HepG2 (cell line): ENCODE measurements around the gene TBX6. TPM values are rescaled to one million over a fixed set of nuclear protein-coding genes. Genes with fewer than 3 reads are reported as not detected.

ENCODE experiments used
- CENPX ChIP-seq: sonication (generic); formaldehyde crosslinking; IDR thresholded peaks from 2 replicates; pipeline ENCODE4 v1.9.0; 2021; ENCODE audit warnings: mild to moderate bottlenecking, missing genetic modification reagents, moderate library complexity
- DNMT1 ChIP-seq: sonication (generic); formaldehyde crosslinking; IDR thresholded peaks from 2 replicates; pipeline ENCODE4 v1.5.1; 2020; ENCODE audit warnings: mild to moderate bottlenecking, missing genetic modification reagents
- JUND ChIP-seq: sonication (generic); formaldehyde crosslinking; IDR thresholded peaks from 2 replicates; pipeline ENCODE4 v1.8.0; 2022; ENCODE audit warnings: mild to moderate bottlenecking, missing genetic modification reagents
- KLF12 ChIP-seq: sonication (generic); formaldehyde crosslinking; IDR thresholded peaks from 2 replicates; pipeline ENCODE4 v1.4.0; 2020; ENCODE audit warnings: missing genetic modification reagents, borderline replicate concordance
- KLF13 ChIP-seq: sonication (generic); formaldehyde crosslinking; IDR thresholded peaks from 2 replicates; pipeline ENCODE4 v1.4.0; 2020; ENCODE audit warnings: mild to moderate bottlenecking, missing genetic modification reagents
- NCOA1 ChIP-seq: sonication (generic); formaldehyde crosslinking; IDR thresholded peaks from 2 replicates; pipeline ENCODE4 v1.9.0; 2021; ENCODE audit warnings: missing genetic modification reagents
- NFIB ChIP-seq: sonication (generic); formaldehyde crosslinking; IDR thresholded peaks from 2 replicates; pipeline ENCODE4 v1.9.0; 2021; ENCODE audit warnings: missing genetic modification reagents, mild to moderate bottlenecking, borderline replicate concordance
- NFIC ChIP-seq: IDR thresholded peaks from 2 replicates; pipeline ENCODE4 v1.6.1; 2012; ENCODE audit warnings: mild to moderate bottlenecking, low read length, inconsistent platforms
- PAWR ChIP-seq: sonication (generic); formaldehyde crosslinking; IDR thresholded peaks from 2 replicates; pipeline ENCODE4 v1.4.0; 2020; ENCODE audit warnings: missing genetic modification reagents, mild to moderate bottlenecking, borderline replicate concordance
- PHF20 ChIP-seq: sonication (generic); formaldehyde crosslinking; IDR thresholded peaks from 2 replicates; pipeline ENCODE4 v1.5.0; 2020; ENCODE audit warnings: mild to moderate bottlenecking, missing genetic modification reagents
- REL ChIP-seq: sonication (generic); formaldehyde crosslinking; conservative IDR thresholded peaks from 2 replicates; pipeline ENCODE4 v1.8.0; 2022; ENCODE audit warnings: mild to moderate bottlenecking, missing genetic modification reagents, moderate library complexity
- STAG1 ChIP-seq: sonication (generic); formaldehyde crosslinking; IDR thresholded peaks from 2 replicates; pipeline ENCODE4 v1.4.0; 2020; ENCODE audit warnings: missing genetic modification reagents
- THAP11 ChIP-seq: IDR thresholded peaks from 2 replicates; pipeline ENCODE4 v1.6.1; 2016; ENCODE audit warnings: missing biosample characterization, missing genetic modification reagents
- XBP1 ChIP-seq: sonication (generic); formaldehyde crosslinking; IDR thresholded peaks from 2 replicates; pipeline ENCODE4 v1.5.0; 2020; ENCODE audit warnings: missing genetic modification reagents
- ZFP36 ChIP-seq: fragments of 150-350 bp; IDR thresholded peaks from 2 replicates; pipeline ENCODE4 v1.6.1; 2018; ENCODE audit warnings: borderline replicate concordance, low read length, low read depth; ENCODE audit not compliant: partially characterized antibody
- ZNF382 ChIP-seq: sonication (generic); formaldehyde crosslinking; IDR thresholded peaks from 2 replicates; pipeline ENCODE4 v1.5.0; 2020; ENCODE audit warnings: missing genetic modification reagents, mild to moderate bottlenecking, borderline replicate concordance
- ZNF552 ChIP-seq: sonication (generic); formaldehyde crosslinking; IDR thresholded peaks from 2 replicates; pipeline ENCODE4 v1.9.0; 2022; ENCODE audit warnings: missing genetic modification reagents, mild to moderate bottlenecking, borderline replicate concordance
- ZNF605 ChIP-seq: sonication (generic); formaldehyde crosslinking; IDR thresholded peaks from 2 replicates; pipeline ENCODE4 v1.8.0; 2022; ENCODE audit warnings: mild to moderate bottlenecking, missing genetic modification reagents
- ZNF644 ChIP-seq: IDR thresholded peaks from 2 replicates; pipeline ENCODE4 v1.6.1; 2016; ENCODE audit warnings: low read depth
- ZNF652 ChIP-seq: IDR thresholded peaks from 2 replicates; pipeline ENCODE4 v1.6.1; 2016; ENCODE audit warnings: low read depth, borderline replicate concordance
- ZNF672 ChIP-seq: sonication (generic); formaldehyde crosslinking; IDR thresholded peaks from 2 replicates; pipeline ENCODE4 v1.8.1; 2022; ENCODE audit warnings: missing genetic modification reagents
- ZNF749 ChIP-seq: sonication (generic); formaldehyde crosslinking; IDR thresholded peaks from 2 replicates; pipeline ENCODE4 v1.8.0; 2022; ENCODE audit warnings: mild to moderate bottlenecking, missing genetic modification reagents, moderate library complexity, borderline replicate concordance
- ZNF83 ChIP-seq: sonication (generic); formaldehyde crosslinking; IDR thresholded peaks from 2 replicates; pipeline ENCODE4 v1.4.0; 2020; ENCODE audit warnings: missing genetic modification reagents, mild to moderate bottlenecking, borderline replicate concordance
- ZNF879 ChIP-seq: sonication (generic); formaldehyde crosslinking; IDR thresholded peaks from 2 replicates; pipeline ENCODE4 v1.8.1; 2023; ENCODE audit warnings: missing genetic modification reagents
- ZZZ3 ChIP-seq: sonication (generic); formaldehyde crosslinking; IDR thresholded peaks from 2 replicates; pipeline ENCODE4 v1.4.0; 2020; ENCODE audit warnings: missing genetic modification reagents, mild to moderate bottlenecking, borderline replicate concordance
- polyA plus RNA-seq, 8 experiments: library from polyadenylated mRNA; depleted of rRNA in 3 of 8; stranded (reverse) in 7 of 8; unstranded in 1 of 8; fragments of >200 nt; fragmentation: Illumina TruSeq in 4 of 8; extraction: Trizol in 4 of 8; gene quantifications; 2 replicates each; pipeline versions ENCODE4 v1.2.1 to v1.2.3, GENCODE V29; 2011 to 2016; ENCODE audit warnings: low read depth in 4 of 8, missing spikeins in 1 of 8, mixed read lengths in 1 of 8; ENCODE audit not compliant: insufficient read depth in 1 of 8
- total RNA-seq, 5 experiments: library from RNA; depleted of rRNA; stranded (reverse); fragments of >200 nt; fragmentation: Illumina TruSeq; extraction: Trizol; gene quantifications; 2 replicates each; pipeline ENCODE4 v1.2.3, GENCODE V29; 2016; ENCODE audit warnings: low read depth in 1 of 5
- TF ChIP-seq, protein P1 (sequence below): IDR thresholded peaks from 2 replicates; pipeline ENCODE4 v1.6.1; 2012; ENCODE audit warnings: inconsistent platforms
- TF ChIP-seq, protein P2 (sequence below): sonication (generic); formaldehyde crosslinking; IDR thresholded peaks from 2 replicates; pipeline ENCODE4 v1.5.0; 2020; ENCODE audit warnings: missing genetic modification reagents
- TF ChIP-seq, protein P3 (sequence below): sonication (generic); formaldehyde crosslinking; IDR thresholded peaks from 2 replicates; pipeline ENCODE4 v1.4.0; 2020; ENCODE audit warnings: missing genetic modification reagents

The TBX6 gene
- total and polyA plus RNA-seq, 2 of the 13 experiments (the other 11 are each of a cell fraction or from before 2014, with no cell fraction given) = 0.24 to 0.42 TPM

DNA sequence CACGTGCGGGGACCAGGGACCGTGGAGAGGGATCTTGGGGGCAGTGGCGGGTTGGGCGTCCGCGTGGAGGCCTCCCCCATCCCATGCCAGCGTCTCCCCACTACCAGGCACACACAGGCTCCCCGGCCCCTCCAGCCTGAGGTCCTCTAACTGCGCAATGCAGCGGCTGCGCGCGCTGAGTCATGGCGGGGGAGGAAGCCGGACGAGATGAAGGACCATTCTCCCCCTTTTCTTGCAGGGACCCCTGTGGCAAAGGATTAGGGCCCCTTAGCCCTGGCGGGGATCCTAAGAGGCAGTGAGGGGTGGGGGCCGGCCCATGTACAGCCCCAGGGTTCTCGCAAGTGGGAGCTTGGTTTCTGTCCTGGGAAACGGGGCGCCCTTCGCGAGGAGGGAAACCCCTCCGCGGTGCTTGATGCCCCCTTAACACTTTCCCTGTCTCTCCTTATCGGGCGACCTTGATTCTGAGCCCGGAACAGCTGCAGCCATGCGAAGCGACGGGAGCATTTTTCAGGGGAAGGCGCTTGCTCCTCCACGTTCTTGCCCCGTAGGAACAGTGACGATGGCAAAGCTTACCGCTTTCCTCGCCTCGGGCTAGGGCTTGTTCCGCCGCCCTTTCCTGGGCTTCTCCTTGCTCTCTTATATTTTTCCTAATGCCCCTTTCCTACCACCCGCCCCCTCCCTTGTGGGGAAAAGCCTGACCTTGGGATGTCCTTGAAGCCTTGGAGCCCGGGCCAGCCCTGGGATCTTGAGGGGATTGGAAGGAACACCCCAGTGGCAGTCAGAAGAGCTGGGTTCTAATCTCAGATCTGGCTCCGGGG, 25.6 kb downstream of the TBX6 start (continued):
- no peak for TF ChIP-seq ZZZ3 (CRISPR knock-in tag)
- TF ChIP-seq JUND = 0 out of 2 replicates have a peak, but pooled peaks have one; percentile 42
- no peak for TF ChIP-seq NCOA1 (CRISPR knock-in tag)
- no peak for TF ChIP-seq ZNF879 (CRISPR knock-in tag)
- no peak for TF ChIP-seq ZNF652 (CRISPR knock-in tag)
- no peak for TF ChIP-seq NFIB (CRISPR knock-in tag)
- TF ChIP-seq, protein P1, sequence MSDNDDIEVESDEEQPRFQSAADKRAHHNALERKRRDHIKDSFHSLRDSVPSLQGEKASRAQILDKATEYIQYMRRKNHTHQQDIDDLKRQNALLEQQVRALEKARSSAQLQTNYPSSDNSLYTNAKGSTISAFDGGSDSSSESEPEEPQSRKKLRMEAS = no peak
- TF ChIP-seq ZNF382 = no peak
- no peak; the same call in 1 of the 2 replicates for TF ChIP-seq NFIC
- TF ChIP-seq, protein P2, sequence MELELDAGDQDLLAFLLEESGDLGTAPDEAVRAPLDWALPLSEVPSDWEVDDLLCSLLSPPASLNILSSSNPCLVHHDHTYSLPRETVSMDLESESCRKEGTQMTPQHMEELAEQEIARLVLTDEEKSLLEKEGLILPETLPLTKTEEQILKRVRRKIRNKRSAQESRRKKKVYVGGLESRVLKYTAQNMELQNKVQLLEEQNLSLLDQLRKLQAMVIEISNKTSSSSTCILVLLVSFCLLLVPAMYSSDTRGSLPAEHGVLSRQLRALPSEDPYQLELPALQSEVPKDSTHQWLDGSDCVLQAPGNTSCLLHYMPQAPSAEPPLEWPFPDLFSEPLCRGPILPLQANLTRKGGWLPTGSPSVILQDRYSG (CRISPR knock-in tag) = no peak
- no peak for TF ChIP-seq ZNF672
- no peak for TF ChIP-seq REL (CRISPR knock-in tag)
- TF ChIP-seq PHF20 (CRISPR knock-in tag) = no peak
- no peak for TF ChIP-seq CENPX
- TF ChIP-seq ZNF605 (CRISPR knock-in tag) = no peak
- TF ChIP-seq STAG1 (CRISPR knock-in tag) = no peak
- TF ChIP-seq KLF12 (CRISPR knock-in tag) = no peak
- no peak for TF ChIP-seq THAP11 (CRISPR knock-in tag)
- no peak for TF ChIP-seq DNMT1
- TF ChIP-seq ZNF644 (CRISPR knock-in tag) = no peak
- TF ChIP-seq, protein P3, sequence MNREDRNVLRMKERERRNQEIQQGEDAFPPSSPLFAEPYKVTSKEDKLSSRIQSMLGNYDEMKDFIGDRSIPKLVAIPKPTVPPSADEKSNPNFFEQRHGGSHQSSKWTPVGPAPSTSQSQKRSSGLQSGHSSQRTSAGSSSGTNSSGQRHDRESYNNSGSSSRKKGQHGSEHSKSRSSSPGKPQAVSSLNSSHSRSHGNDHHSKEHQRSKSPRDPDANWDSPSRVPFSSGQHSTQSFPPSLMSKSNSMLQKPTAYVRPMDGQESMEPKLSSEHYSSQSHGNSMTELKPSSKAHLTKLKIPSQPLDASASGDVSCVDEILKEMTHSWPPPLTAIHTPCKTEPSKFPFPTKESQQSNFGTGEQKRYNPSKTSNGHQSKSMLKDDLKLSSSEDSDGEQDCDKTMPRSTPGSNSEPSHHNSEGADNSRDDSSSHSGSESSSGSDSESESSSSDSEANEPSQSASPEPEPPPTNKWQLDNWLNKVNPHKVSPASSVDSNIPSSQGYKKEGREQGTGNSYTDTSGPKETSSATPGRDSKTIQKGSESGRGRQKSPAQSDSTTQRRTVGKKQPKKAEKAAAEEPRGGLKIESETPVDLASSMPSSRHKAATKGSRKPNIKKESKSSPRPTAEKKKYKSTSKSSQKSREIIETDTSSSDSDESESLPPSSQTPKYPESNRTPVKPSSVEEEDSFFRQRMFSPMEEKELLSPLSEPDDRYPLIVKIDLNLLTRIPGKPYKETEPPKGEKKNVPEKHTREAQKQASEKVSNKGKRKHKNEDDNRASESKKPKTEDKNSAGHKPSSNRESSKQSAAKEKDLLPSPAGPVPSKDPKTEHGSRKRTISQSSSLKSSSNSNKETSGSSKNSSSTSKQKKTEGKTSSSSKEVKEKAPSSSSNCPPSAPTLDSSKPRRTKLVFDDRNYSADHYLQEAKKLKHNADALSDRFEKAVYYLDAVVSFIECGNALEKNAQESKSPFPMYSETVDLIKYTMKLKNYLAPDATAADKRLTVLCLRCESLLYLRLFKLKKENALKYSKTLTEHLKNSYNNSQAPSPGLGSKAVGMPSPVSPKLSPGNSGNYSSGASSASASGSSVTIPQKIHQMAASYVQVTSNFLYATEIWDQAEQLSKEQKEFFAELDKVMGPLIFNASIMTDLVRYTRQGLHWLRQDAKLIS (CRISPR knock-in tag) = 0 out of 2 replicates have a peak, but pooled peaks have one; percentile 84
- no peak for TF ChIP-seq ZNF749
- TF ChIP-seq XBP1 (CRISPR knock-in tag) = no peak
- TF ChIP-seq KLF13 = no peak
- TF ChIP-seq ZNF83 (CRISPR knock-in tag) = 0 out of 2 replicates have a peak, but pooled peaks have one; percentile 21
- TF ChIP-seq ZFP36 = no peak
- no peak for TF ChIP-seq PAWR (CRISPR knock-in tag)
- TF ChIP-seq ZNF552 (CRISPR knock-in tag) = no peak; the same call in 1 of the 2 replicates
